C4-2B (cell line): Measurements from ENCODE around the gene CELSR3.

Source experiments
- ZFX ChIP-seq: fragments of 450-650 bp; IDR thresholded peaks from 2 replicates; pipeline ENCODE4 v1.6.1; 2017
- TF ChIP-seq, protein P1 (sequence below): fragments of 450-650 bp; conservative IDR thresholded peaks from 2 replicates; pipeline ENCODE4 v1.5.1; 2017; ENCODE audit warnings: mild to moderate bottlenecking

- TF ChIP-seq, protein P1, sequence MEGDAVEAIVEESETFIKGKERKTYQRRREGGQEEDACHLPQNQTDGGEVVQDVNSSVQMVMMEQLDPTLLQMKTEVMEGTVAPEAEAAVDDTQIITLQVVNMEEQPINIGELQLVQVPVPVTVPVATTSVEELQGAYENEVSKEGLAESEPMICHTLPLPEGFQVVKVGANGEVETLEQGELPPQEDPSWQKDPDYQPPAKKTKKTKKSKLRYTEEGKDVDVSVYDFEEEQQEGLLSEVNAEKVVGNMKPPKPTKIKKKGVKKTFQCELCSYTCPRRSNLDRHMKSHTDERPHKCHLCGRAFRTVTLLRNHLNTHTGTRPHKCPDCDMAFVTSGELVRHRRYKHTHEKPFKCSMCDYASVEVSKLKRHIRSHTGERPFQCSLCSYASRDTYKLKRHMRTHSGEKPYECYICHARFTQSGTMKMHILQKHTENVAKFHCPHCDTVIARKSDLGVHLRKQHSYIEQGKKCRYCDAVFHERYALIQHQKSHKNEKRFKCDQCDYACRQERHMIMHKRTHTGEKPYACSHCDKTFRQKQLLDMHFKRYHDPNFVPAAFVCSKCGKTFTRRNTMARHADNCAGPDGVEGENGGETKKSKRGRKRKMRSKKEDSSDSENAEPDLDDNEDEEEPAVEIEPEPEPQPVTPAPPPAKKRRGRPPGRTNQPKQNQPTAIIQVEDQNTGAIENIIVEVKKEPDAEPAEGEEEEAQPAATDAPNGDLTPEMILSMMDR = no peak
- no peak for TF ChIP-seq ZFX
Observed at GRCh38 chr3:48598323-48599076, 64.2 kb downstream of the CELSR3 start.
